ENCODE data around the gene TAS2R14. TPM values are rescaled to one million over a fixed set of nuclear protein-coding genes. Genes with fewer than 3 reads are reported as not detected.

TAS2R14 gene
- total RNA-seq, 2 donors from 2014 or later = 0.39 to 1.2 TPM

DNA sequence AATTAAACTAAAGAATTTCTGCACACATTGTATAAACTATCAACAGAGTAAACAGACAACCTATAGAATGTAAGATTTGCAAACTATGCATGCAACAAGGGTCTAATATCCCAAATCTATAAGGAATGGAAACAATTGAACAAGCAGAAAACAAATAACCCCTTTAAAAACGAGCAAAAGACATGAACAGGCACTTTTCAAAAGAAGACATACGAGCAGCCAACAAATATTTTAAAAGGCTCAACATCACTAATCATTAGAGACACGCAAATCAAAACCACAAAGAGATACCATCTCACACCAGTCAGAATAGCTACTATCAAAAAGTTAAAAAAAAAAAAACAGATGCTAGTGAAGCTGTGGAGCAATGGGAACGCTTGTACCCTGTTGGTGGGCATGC lies 34.4 kb downstream of the TAS2R14 start:
- Histone ChIP-seq H3K36me3 (no peaks in the 10 kb centered on the region), H3K27ac (no peak overlapping the region), H3K4me1 (no peaks in the 10 kb centered on the region), H3K4me3 (no peak overlapping the region), H3K27me3 (no peaks in the 10 kb centered on the region), H3K9me3 (peaks cover 5 to 33% of the 10 kb centered on the region in 2 donors)
- TF ChIP-seq, protein P1, sequence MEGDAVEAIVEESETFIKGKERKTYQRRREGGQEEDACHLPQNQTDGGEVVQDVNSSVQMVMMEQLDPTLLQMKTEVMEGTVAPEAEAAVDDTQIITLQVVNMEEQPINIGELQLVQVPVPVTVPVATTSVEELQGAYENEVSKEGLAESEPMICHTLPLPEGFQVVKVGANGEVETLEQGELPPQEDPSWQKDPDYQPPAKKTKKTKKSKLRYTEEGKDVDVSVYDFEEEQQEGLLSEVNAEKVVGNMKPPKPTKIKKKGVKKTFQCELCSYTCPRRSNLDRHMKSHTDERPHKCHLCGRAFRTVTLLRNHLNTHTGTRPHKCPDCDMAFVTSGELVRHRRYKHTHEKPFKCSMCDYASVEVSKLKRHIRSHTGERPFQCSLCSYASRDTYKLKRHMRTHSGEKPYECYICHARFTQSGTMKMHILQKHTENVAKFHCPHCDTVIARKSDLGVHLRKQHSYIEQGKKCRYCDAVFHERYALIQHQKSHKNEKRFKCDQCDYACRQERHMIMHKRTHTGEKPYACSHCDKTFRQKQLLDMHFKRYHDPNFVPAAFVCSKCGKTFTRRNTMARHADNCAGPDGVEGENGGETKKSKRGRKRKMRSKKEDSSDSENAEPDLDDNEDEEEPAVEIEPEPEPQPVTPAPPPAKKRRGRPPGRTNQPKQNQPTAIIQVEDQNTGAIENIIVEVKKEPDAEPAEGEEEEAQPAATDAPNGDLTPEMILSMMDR (IDR thresholded peaks at IDR 0.05) = no peak
- no peak for DNase-seq (ENCODE audit: low spot score)

DNA sequence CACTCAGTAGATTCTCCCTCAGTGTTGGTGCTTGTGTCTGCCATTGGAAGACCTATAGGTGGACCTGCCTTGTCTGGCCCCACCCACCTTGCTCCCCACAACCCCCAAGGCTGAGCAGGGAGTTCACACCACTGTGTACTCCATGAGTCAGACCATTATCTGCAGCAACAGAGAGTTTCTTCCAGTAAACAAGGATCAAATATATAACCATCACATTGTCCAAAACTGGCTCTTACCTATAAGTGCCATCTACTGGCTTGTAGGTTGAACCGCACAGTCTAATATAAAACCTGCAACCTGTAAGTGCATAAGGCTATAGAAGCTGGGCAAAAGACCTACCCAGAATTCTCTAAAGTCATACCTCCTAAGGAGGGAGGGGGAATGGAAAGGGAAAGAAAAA lies 37.6 kb downstream of the TAS2R14 start:
- no peak for DNase-seq (ENCODE audit: low spot score)
- TF ChIP-seq, protein P1 (IDR thresholded peaks at IDR 0.05) = no peak
- no peaks in the 10 kb centered on the region for H3K4me1 ChIP-seq

DNA sequence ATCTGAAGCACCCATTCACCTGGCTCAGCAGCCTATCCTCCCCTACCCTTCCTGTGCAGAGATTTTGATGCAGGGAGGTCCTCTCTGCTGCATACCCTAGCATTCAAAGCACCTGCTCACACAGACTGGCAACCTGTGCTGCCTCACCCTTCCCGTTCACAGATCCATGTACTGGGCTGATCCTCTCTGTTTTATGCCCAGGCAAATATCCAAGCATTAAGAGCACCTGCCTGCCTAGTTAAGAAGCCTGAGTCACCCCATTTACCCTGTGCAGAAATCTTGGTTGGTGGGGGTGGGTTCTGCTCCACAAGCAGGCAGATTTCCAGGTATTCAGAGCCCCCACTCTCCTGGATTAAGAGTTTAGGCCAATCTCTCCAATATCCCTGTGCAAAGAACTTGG lies 38.1 kb downstream of the TAS2R14 start:
- Histone ChIP-seq H3K9me3 (peaks cover 5 to 33% of the 10 kb centered on the region in 2 donors), H3K27ac (no peak overlapping the region), H3K27me3 (no peaks in the 10 kb centered on the region), H3K4me3 (no peak overlapping the region), H3K4me1 (no peaks in the 10 kb centered on the region), H3K36me3 (no peaks in the 10 kb centered on the region)
- no peak for DNase-seq (ENCODE audit: low spot score)
- TF ChIP-seq, protein P1 (IDR thresholded peaks at IDR 0.05) = no peak

More for the DNA sequence above, 37.6 kb downstream of the TAS2R14 start:
- Histone ChIP-seq H3K4me3 (no peak overlapping the region), H3K9me3 (peaks cover 5 to 33% of the 10 kb centered on the region in 2 donors), H3K36me3 (no peaks in the 10 kb centered on the region), H3K27me3 (no peaks in the 10 kb centered on the region), H3K27ac (no peak overlapping the region)

DNA sequence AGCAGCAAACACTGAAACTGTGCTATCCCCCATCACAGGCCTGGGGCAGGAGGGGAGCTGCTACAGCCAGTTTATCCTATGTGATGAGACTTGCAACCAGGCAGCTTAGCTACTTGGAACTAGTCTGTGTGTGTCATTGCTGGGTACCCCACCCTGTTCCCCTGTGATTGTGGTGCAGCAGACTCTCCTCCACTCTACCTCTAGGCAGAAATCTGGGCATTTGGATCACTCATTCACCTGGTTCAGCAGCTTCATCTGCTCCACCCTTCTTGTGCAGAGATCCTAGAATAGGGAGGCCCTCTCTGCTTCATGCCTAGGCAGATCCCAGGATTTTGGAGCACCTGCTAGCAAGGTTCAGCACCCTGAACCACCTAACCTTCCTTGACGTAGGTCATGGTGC lies 38.5 kb downstream of the TAS2R14 start:
- Histone ChIP-seq H3K36me3 (no peaks in the 10 kb centered on the region), H3K9me3 (peaks cover 5 to 33% of the 10 kb centered on the region in 2 donors), H3K4me3 (no peak overlapping the region), H3K4me1 (no peaks in the 10 kb centered on the region), H3K27me3 (no peaks in the 10 kb centered on the region), H3K27ac (no peak overlapping the region)
- TF ChIP-seq, protein P1 (IDR thresholded peaks at IDR 0.05) = no peak
- DNase-seq (ENCODE audit: low spot score) = no peak

DNA sequence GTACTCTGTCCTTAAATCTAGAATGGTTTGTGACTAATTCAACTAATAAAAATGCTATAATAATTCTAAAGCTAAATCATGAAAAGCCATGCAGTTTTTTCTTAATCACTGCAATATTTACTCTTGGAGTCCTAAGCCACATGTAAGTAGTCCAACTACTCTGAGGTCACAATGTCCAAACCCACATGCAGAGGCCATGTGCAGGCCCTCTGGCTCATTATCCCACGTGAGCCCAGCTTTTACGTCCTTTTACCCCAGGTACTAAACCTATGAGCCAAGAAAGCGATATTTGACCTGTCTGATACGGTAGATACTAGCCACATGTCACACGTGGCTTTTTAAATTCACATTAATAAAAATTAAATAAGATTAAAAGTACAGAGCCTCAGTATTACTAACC lies 42.2 kb downstream of the TAS2R14 start:
- Histone ChIP-seq H3K27ac (no peak overlapping the region), H3K36me3 (no peaks in the 10 kb centered on the region), H3K9me3 (no peaks in the 10 kb centered on the region), H3K4me1 (no peaks in the 10 kb centered on the region), H3K27me3 (no peaks in the 10 kb centered on the region), H3K4me3 (no peak overlapping the region)
- TF ChIP-seq, protein P1 (IDR thresholded peaks at IDR 0.05) = no peak
- DNase-seq (ENCODE audit: low spot score) = no peak

DNA sequence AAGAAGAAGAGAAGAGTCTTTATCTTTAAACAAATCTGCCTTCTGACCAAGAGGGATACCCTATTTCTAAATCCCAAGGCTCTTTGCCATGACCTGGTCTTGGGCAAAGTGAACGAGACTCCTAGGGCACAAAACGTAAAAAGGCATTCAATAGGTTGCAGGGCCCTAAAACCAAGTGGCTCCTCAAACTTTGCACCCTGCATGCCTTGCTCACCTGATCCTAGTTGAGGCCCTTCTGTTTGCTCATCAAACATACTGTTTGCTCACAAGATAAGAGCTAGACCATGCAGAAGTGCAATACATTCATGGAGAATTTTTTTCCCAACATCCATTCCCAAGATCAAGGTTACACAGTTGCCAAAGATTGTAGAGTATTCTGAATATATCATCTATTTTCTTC lies 47.1 kb downstream of the TAS2R14 start:
- DNase-seq (ENCODE audit: low spot score) = no peak
- TF ChIP-seq, protein P1 (IDR thresholded peaks at IDR 0.05) = no peak

More for the DNA sequence above, 47.1 kb downstream of the TAS2R14 start:
- no peaks in the 10 kb centered on the region for H3K4me1 ChIP-seq
- H3K4me3 ChIP-seq = no peak overlapping the region
- no peaks in the 10 kb centered on the region for H3K36me3 ChIP-seq
- no peaks in the 10 kb centered on the region for H3K27me3 ChIP-seq
- no peaks in the 10 kb centered on the region for H3K9me3 ChIP-seq
- no peak overlapping the region for H3K27ac ChIP-seq
